H1 (cell line): Measurements from ENCODE around the gene NRP2. TPM values are rescaled to one million over a fixed set of nuclear protein-coding genes. Genes with fewer than 3 reads are reported as not detected.

ENCODE experiments used
- CREB1 ChIP-seq: IDR thresholded peaks from 2 replicates; pipeline ENCODE4 v1.6.1; 2012; ENCODE audit warnings: inconsistent platforms
- KDM4A ChIP-seq: IDR thresholded peaks from one replicate; pipeline ENCODE4 v1.7.1; 2012; ENCODE audit warnings: low read depth, mild to moderate bottlenecking, moderate library complexity, low read length, inconsistent platforms; ENCODE audit not compliant: severe bottlenecking
- MAX ChIP-seq: IDR thresholded peaks from 2 replicates; pipeline ENCODE4 v1.6.1; 2012; ENCODE audit warnings: inconsistent platforms
- NANOG ChIP-seq: IDR thresholded peaks from 2 replicates; pipeline ENCODE4 v1.6.1; 2011; ENCODE audit warnings: low read length, low read depth, mild to moderate bottlenecking, inconsistent platforms; ENCODE audit not compliant: insufficient read depth, poor library complexity, severe bottlenecking
- TEAD4 ChIP-seq: IDR thresholded peaks from 2 replicates; pipeline ENCODE4 v1.6.1; 2012; ENCODE audit warnings: low read depth, low read length, inconsistent platforms, mixed read lengths
- YY1 ChIP-seq: IDR thresholded peaks from 2 replicates; pipeline ENCODE4 v1.6.1; 2011; ENCODE audit warnings: low read depth, mild to moderate bottlenecking, low read length
- polyA plus RNA-seq, 7 experiments: library from polyadenylated mRNA; depleted of rRNA in 3 of 7; stranded (reverse) in 5 of 7; unstranded in 2 of 7; fragments of >200 nt in 5 of 7; fragments of 200-250 nt in 2 of 7; gene quantifications; 1 replicate in 5 of 7; 2 replicates in 1 of 7; 4 replicates in 1 of 7; pipeline versions ENCODE4 v1.2.1 to v1.2.3, GENCODE V29; 2011 to 2013; ENCODE audit warnings: missing spikeins in 2 of 7, mixed read lengths in 2 of 7
- total RNA-seq: library from RNA; stranded (reverse); fragmentation: NEBNext Ultra II Directional; extraction: Animal tissue kit (Norgen Biotek cat#: 25700); gene quantifications from 2 replicates; pipeline ENCODE4 v1.2.1, GENCODE V29; 2021
- TF ChIP-seq, protein P1 (sequence below): IDR thresholded peaks from 2 replicates; pipeline ENCODE4 v1.6.1; 2012; ENCODE audit warnings: inconsistent platforms

The NRP2 gene
- total and polyA plus RNA-seq, 2 of the 8 experiments (the other 6 are each of a cell fraction or from before 2014, with no cell fraction given): 32.0 to 37.8 TPM

DNA sequence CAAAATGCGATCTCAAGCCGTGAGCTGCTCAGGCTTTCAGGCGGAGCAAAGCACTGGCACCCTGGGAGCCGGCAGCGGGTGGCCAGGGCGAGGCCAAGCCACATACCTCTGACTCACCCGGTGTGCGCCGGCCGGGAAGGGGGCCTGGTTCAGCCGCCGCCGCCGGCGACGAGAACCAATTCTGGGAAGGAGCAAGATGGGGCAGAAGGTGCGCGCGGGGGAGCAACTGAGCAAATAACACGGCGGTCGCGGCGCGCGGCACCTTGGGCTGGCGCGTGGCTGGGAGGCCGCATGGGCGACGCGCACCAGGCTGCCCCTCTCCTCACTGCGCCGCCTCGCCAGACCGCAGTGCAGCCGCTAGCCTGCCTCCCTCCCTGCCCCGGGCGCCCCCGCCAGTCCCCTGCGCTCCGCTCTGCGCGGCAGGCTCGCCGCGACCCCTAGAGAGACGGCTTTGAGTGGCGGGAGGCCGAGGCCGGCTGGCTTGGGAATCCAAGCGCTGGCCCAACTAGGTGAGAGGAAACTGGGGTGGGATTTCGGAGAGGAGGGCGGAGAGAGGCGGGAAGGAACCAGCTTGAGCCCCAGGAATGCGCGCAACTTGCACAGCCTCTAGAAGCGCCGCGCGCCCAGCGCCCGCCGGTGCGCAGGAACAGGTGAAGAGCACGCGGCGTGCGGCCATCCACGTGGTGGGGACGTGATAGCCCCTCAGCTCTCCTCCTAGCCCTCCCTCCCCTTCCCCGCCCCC, 3.2 kb downstream of the NRP2 start (continued):
- no peak for TF ChIP-seq NANOG
- TF ChIP-seq MAX: peak; percentile 98
- no peak for TF ChIP-seq YY1
- peak; percentile 93 for TF ChIP-seq TEAD4
- peak; percentile 78 for TF ChIP-seq KDM4A
- TF ChIP-seq, protein P1, sequence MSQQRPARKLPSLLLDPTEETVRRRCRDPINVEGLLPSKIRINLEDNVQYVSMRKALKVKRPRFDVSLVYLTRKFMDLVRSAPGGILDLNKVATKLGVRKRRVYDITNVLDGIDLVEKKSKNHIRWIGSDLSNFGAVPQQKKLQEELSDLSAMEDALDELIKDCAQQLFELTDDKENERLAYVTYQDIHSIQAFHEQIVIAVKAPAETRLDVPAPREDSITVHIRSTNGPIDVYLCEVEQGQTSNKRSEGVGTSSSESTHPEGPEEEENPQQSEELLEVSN: peak; percentile 93
- peak; percentile 88 for TF ChIP-seq CREB1
